GM21390 (cell line): ENCODE data around the gene IFI27L2.

Experiments
- ATAC-seq: cut with Tn5 transposase; IDR thresholded peaks from one replicate; pipeline ENCODE4 v1.9.1; 2021; ENCODE audit not compliant: unreplicated experiment

IFI27L2 gene

DNA sequence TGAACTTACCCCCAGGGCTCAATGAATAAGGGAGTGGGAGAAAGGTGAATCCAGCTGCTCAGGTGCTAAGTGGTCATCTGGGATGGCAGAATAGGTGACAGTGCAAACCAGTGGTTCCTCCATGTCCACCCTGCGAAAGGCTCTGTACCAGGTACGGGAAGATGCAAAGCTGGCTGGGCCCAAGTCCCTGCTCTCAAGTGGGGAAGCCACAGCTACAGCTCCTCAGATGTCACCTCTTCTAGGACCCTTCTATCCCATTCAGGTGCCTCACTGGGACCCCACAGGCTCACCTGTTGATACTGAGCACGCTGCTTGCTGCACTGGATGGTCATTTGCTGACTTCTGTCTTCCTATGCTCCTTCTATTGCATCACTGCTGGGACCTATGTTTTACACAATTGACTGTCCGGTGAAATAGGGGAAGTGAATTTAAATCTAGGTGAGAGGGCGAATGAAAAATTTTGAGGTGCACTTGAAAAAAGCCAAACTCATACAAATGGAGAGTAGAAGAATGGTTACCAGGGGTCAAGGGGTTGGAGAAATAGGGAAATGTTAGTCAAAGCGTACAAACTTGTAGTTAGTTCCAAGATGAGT, 24.4 kb upstream of the IFI27L2 start:
- ATAC-seq: no peak

DNA sequence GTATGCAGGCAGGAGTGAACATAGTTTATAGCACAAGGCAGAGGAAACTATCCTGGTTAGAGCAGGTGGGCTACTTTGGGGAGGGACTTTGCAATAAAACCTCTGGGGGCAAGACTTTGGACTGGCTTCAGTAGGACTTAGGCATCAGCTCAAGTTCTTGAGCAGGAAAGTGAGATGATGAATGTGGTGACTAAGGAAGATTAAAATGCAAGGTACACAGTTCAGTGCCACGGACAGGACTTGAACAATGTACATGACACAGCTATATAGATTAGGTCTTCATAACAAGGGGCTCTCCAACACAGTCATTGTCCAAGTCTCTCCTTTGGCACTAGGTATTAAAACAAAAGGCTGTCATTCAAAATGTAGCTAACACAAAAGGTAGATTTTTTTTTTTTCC, 23.3 kb upstream of the IFI27L2 start:
- no peak for ATAC-seq

GRCh38 chr14:94145902-94146527, 16.6 kb upstream of the IFI27L2 start:
- ATAC-seq: no peak

DNA sequence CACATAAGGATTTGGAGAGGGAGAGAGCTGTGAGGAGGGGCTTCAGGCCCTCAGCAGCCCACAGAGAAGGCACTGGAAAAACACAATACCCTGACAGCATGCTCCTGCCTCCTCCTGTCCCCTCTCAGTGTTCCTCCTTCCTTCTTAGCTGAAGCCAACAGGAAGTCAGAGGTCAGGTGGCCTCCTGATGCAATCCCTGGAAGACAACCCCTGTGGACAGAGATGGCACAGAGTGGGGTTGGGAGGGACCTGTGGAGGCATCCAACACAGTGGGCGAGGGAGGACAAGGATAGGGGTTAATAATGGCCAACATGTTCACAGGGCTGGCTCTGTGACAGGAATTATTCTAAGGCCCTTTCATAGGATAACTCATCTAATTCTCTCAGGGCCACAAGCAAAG, 15.4 kb upstream of the IFI27L2 start:
- ATAC-seq: no peak

- no peak for ATAC-seq
Measured at GRCh38 chr14:94143711-94144110, 14.3 kb upstream of the IFI27L2 start.

DNA sequence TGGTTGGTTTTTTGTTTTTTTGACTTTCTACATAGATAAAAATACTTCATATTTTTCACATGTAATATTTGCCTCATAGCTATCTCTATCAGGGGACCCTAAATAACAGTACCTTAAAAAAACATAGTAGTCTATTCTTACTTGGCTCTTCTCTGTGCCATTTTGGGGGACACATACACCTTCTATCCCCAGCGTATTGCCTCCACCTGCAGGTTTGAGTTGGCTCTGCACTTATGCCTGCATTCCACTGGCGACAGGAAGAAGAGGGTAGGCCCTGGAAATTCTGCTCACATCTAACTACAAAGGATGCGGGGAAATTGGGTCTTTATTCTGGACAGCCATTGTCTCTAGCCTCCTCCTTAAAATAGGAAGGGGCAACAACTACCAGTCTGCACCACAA, 13.8 kb upstream of the IFI27L2 start:
- ATAC-seq: no peak

GRCh38 chr14:94142836-94143235, 13.4 kb upstream of the IFI27L2 start:
- no peak for ATAC-seq

GRCh38 chr14:94142247-94142646, 12.8 kb upstream of the IFI27L2 start:
- no peak for ATAC-seq

DNA sequence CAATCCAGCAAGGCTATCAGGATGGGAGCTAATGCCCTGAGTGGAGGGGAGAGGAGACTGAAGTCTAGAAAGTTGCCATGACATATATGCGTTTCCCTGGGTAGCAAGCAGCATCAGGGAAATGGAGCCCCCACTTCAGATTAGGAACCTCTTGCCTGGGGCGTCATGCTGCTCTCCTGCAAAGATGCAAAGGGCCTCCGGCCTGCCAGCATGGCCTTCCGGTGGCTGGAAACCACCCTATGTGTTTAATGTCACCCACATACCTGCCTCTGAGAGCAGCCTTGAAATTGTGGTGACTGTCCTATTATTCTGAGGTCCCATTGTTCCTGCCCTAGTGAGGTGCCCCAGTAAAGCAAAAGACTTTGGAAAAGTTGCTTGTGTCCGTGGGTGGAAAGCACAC, 10.0 kb upstream of the IFI27L2 start:
- no peak for ATAC-seq

DNA sequence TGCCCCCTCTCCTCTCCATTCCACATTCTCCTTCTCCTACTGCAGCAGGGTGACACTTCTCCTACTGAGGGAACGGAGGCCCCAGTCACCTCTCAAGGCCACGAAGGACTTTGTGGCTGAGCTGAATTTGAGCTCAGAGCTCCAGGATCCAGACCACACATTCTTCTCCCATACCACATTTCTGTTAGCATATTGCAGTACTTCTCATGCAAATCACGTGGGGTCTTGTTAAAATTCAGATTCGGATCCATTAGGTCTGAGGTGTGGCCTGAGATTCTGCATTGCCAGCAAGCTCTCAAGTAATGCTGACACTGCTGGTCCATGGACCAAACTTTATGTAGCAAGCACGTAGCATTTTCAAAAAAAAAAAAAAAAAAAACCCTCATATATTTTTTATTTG, 9.6 kb upstream of the IFI27L2 start:
- no peak for ATAC-seq

DNA sequence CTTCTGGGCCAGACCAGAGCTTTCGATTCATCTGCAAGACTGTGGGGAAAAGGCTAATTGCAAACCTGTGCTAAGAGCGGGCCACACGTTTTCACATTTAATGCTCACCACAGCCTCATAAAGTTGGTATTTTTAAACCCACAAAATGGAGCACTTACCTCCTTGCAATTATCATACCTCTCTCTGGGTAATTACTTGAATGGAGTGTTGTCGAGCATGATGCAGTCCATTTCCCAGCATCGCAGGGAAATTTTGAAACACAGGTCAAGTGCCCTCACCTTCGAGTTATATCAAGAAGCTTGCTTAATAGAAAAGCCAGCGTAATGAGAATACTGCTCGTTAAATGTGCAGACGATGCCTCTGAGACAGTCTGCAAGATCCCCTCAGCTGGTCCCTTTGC, 8.8 kb upstream of the IFI27L2 start:
- no peak for ATAC-seq

GRCh38 chr14:94136575-94137331, 7.3 kb upstream of the IFI27L2 start:
- ATAC-seq: peak; percentile 85

DNA sequence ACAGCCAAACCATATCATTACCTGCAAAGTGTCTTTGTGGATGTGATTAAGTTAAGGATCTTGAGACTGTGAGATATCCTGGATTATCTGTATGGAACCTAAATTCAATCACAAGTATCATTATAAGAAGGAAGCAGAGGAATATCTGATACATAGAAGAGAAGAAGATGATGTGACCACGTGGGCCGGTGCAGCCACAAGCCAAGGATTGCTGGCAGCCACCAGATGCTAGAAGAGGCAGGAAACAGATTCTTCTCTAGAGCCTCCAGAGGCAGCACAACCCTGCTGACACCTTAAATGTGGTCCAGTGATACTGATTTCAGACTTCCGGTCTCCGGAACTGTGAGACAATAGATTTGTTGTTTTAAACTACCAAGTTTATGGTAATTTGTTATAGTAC, 6.1 kb upstream of the IFI27L2 start:
- ATAC-seq: no peak

DNA sequence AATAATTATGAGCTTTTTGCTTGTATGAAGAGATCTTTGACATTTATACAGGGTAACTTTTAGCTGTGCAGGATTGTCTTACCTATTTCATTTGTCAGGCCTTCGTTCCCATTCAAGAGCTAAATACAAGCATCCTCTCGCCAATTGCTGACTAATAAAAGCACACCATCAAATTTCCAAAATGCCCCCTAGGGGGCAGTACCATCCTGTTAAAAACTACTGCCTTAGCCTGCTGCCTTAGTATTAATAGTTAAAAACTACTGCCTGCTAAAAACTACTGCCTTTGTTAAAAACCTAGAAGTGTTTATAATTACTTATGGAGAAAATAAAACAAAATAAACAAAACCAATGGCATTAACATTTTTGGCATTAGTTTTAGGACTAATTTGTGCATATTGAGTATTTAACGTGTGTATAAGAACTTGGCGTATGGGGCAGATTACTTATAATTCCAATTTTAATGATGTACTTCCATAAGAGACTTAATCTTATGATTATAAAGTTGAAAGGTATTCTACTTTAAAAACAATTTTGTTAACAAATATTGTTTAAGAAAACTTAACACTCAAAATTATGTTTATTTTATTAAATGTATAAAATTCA, 3.0 kb upstream of the IFI27L2 start:
- no peak for ATAC-seq

- ATAC-seq: no peak
Measured at GRCh38 chr14:94129758-94130414, 482 bp upstream of the IFI27L2 start.

DNA sequence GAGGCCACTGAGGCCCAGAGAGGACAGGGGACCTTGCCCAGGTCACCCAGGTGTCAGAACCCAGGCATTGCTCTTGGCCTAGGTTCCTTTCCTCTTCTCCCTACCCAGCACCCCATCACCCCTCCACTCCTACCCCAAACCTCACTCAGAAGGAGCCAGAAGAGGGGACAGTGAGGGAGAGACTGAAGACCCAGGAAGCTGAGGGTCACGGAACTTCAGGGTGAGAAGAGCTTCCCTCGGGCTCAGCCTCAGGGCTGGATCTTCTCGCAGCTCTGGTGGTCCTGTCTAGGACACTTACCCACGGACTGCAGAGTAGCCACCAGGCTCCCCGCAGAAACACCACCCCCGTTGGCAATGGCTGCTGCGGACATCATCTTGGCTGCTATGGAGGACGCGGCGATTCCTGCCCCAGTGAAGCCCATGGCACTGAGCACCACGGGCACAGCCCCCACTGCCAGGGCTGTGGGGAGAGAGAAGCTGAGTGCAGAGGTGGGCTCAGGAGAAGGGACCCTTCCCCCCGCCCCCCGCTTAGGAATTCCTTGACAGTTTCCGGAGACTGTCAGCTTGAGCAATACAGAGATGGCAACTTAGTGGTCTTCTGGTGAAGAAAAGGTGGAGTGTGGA, 1.1 kb downstream of the IFI27L2 start:
- no peak for ATAC-seq

DNA sequence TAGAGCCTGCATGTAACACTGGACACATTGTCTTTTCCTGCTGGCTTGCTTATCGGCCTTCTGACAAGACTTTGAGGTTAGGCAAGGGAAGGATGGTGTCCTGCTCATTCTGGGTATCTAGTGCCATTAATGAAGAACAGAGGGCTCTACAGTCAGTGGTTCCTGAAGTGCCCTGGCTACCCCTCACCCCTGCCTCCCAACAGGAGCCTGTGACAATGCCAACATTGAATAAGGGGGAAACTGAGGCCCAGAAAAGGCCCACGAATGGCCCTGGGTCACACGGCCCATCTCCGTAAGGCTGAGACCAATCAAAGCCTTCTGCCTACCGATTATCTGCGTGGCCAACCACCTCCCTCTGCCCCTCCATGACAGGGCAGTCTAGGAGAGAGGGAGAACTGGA, 2.1 kb downstream of the IFI27L2 start:
- no peak for ATAC-seq

GRCh38 chr14:94126800-94127199, 2.6 kb downstream of the IFI27L2 start:
- no peak for ATAC-seq

DNA sequence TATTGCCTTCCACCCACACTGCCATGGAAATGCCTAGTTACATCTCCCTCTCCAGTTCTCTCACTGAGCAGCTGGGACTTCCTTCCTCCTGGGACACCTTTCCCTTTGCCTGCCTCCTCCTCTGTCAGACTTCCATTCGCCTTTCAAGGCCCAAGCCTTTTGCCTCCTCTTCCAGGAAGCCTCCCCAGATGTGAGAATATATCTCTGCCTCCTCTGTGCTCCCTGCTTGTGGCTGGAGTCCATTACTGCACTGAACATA, 3.1 kb downstream of the IFI27L2 start:
- no peak for ATAC-seq

DNA sequence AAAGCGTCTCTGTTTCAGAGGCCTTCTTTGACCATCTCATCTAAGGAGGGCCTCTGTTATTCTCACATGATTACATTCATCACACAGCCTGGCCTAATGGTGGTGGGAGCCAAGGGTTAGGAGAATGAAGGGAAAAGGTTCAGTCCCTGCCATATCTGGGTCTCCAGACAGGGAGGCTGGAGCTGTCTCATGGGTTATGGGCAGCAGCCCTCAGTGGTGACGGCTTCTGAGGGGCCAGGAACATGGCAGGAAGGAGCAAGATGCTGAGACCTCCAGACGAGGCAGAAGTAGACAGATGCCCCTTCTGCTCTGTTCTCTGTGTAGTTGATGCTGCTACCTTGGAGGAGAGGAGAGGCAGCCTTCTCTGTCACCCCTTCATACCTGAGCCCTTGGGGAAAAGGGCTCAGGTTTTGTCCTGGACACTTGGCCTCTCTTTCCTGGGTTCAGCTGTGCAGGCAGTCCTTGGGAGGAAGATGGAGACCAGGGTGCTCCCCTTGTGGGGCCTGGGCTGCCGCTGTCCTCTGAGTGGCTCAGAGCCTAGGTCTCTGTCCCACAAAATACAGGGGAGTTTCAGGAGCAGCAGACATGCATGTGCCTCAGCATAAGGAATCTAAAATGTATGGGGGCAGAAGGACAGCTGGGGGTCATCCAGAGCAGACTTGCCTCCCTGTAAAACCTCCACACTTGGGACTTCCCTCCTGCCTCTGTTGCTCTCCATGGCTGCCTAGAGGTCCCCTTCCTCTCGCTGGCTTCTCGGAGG, 3.6 kb downstream of the IFI27L2 start:
- ATAC-seq: no peak
